H1 (cell line): ENCODE results near the gene FAM163A. TPM values are rescaled to one million over a fixed set of nuclear protein-coding genes. Genes with fewer than 3 reads are reported as not detected.

Experiments used
- CTCF ChIA-PET: fragments of 300-600 bp; sonication (Branson Sonifier 250); formaldehyde crosslinking; loops from one replicate; lab custom pipeline; 2021; ENCODE audit not compliant: partially characterized antibody; lab: Charles Lee
- POLR2A ChIA-PET: fragments of 300-600 bp; sonication (Branson Sonifier 250); formaldehyde crosslinking; loops from one replicate; lab custom pipeline; 2021; ENCODE audit warnings: inconsistent platforms; ENCODE audit not compliant: partially characterized antibody; lab: Charles Lee
- DNase-seq, 2 experiments: peaks; one replicate each; pipeline versions ENCODE4 v3.0.0 to v3.0.0-alpha.2; 2010 to 2022; ENCODE audit warnings: low spot score in 2 of 2, low read depth in 1 of 2, mixed read lengths in 1 of 2
- FAIRE-seq: peaks from 2 replicates; lab custom pipeline; 2011; peaks lifted over from hg19 to GRCh38; lab: Jason Lieb, UNC
- H2AFZ ChIP-seq: 2 replicates; pipeline ENCODE4 v1.8.1; 2012; ENCODE audit warnings: low read length, inconsistent platforms
- H2AK5ac ChIP-seq: 2 replicates; pipeline ENCODE4 v1.6.1; 2013; ENCODE audit warnings: low read depth, low read length
- H2BK120ac ChIP-seq: replicated peaks from 2 replicates; pipeline ENCODE3; 2013; ENCODE audit warnings: low read depth, low read length, inconsistent platforms
- H2BK12ac ChIP-seq: 2 replicates; pipeline ENCODE4 v1.6.1; 2013; ENCODE audit warnings: low read depth, low read length
- H2BK15ac ChIP-seq: 2 replicates; pipeline ENCODE4 v1.6.1; 2013; ENCODE audit warnings: low read length
- H2BK20ac ChIP-seq: 2 replicates; pipeline ENCODE4 v1.6.1; 2013; ENCODE audit warnings: low read length
- H2BK5ac ChIP-seq: 2 replicates; pipeline ENCODE4 v1.6.1; 2013; ENCODE audit warnings: low read depth, low read length
- H3K14ac ChIP-seq: 2 replicates; pipeline ENCODE4 v1.6.1; 2013; ENCODE audit warnings: inconsistent platforms; ENCODE audit not compliant: insufficient read length
- H3K18ac ChIP-seq: 2 replicates; pipeline ENCODE4 v1.6.1; 2013; ENCODE audit warnings: low read length; ENCODE audit errors: extremely low read depth
- H3K23ac ChIP-seq: 2 replicates; pipeline ENCODE4 v1.6.1; 2013; ENCODE audit warnings: inconsistent platforms; ENCODE audit not compliant: insufficient read length
- H3K23me2 ChIP-seq: 2 replicates; pipeline ENCODE4 v1.6.1; 2013; ENCODE audit warnings: low read depth, low read length
- H3K27ac ChIP-seq: 2 replicates; pipeline ENCODE4 v1.6.1; 2011; ENCODE audit warnings: low read depth, low read length, inconsistent platforms
- H3K27me3 ChIP-seq, 4 experiments: replicated peaks in 1 of 4; 1 replicate in 1 of 4; 2 replicates in 3 of 4; pipeline versions ENCODE4 v1.6.1 to v1.8.1; 2011 to 2013; ENCODE audit warnings: low read length in 3 of 4, mild to moderate bottlenecking in 3 of 4, inconsistent platforms in 2 of 4, mixed read lengths in 2 of 4, moderate library complexity in 1 of 4; ENCODE audit not compliant: control insufficient read depth in 3 of 4, insufficient read depth in 3 of 4; ENCODE audit errors: extremely low read depth in 1 of 4
- H3K36me3 ChIP-seq, 4 experiments: 2 replicates each; pipeline versions ENCODE4 v1.6.1 to v1.8.1; 2011 to 2013; ENCODE audit warnings: mild to moderate bottlenecking in 4 of 4, low read length in 3 of 4, moderate library complexity in 2 of 4, control low read depth in 1 of 4, inconsistent platforms in 1 of 4; ENCODE audit not compliant: insufficient read depth in 4 of 4, control insufficient read depth in 2 of 4
- H3K4ac ChIP-seq: replicated peaks from 2 replicates; pipeline ENCODE3; 2013; ENCODE audit warnings: low read length, low read depth, mixed read lengths, inconsistent platforms; ENCODE audit not compliant: insufficient read length
- H3K4me1 ChIP-seq, 4 experiments: replicated peaks in 1 of 4; 1 replicate in 1 of 4; 2 replicates in 3 of 4; pipeline versions ENCODE4 v1.6.1 to v1.8.1; 2011 to 2013; ENCODE audit warnings: low read length in 3 of 4, inconsistent platforms in 2 of 4, mixed read lengths in 1 of 4; ENCODE audit not compliant: insufficient read depth in 4 of 4, control insufficient read depth in 3 of 4
- H3K4me2 ChIP-seq, 2 experiments: 2 replicates each; pipeline versions ENCODE4 v1.6.1 to v1.8.1; 2011 to 2013; ENCODE audit warnings: low read depth in 2 of 2, low read length in 2 of 2, control low read depth in 1 of 2, inconsistent platforms in 1 of 2, mild to moderate bottlenecking in 1 of 2; ENCODE audit not compliant: insufficient read depth in 1 of 2
- H3K4me3 ChIP-seq, 4 experiments: fragments of 200-600, 300-600 bp in 1 of 4; sonication (generic), shearing (Covaris generic), sonication (Bioruptor Twin) in 1 of 4; 2 replicates each; pipeline versions ENCODE4 v1.5.1 to v1.8.1; 2011 to 2016; ENCODE audit warnings: low read length in 4 of 4, low read depth in 3 of 4, control low read depth in 2 of 4, inconsistent platforms in 2 of 4, mild to moderate bottlenecking in 2 of 4, mixed read lengths in 1 of 4, moderate library complexity in 1 of 4; ENCODE audit not compliant: insufficient read depth in 2 of 4; ENCODE audit errors: extremely low read depth in 1 of 4
- H3K56ac ChIP-seq: replicated peaks from 2 replicates; pipeline ENCODE3; 2013; ENCODE audit warnings: low read depth, mild to moderate bottlenecking, mixed read lengths, low read length, inconsistent platforms; ENCODE audit not compliant: insufficient read length
- H3K79me1 ChIP-seq: 2 replicates; pipeline ENCODE4 v1.6.1; 2013; ENCODE audit warnings: low read depth, low read length, control low read depth
- H3K79me2 ChIP-seq, 2 experiments: 2 replicates each; pipeline versions ENCODE4 v1.6.1 to v1.8.1; 2012 to 2013; ENCODE audit warnings: low read length in 2 of 2, mild to moderate bottlenecking in 2 of 2, inconsistent platforms in 1 of 2; ENCODE audit not compliant: insufficient read depth in 2 of 2, control insufficient read depth in 1 of 2
- H3K9ac ChIP-seq, 4 experiments: replicated peaks in 1 of 4; 1 replicate in 1 of 4; 2 replicates in 3 of 4; pipeline versions ENCODE4 v1.6.1 to v1.8.1; 2011 to 2013; ENCODE audit warnings: low read depth in 3 of 4, low read length in 3 of 4, control low read depth in 2 of 4, mild to moderate bottlenecking in 2 of 4, moderate library complexity in 2 of 4, inconsistent platforms in 1 of 4; ENCODE audit errors: extremely low read depth in 1 of 4
- H3K9me3 ChIP-seq, 2 experiments: 2 replicates each; pipeline versions ENCODE4 v1.6.1 to v1.8.1; 2012 to 2013; ENCODE audit warnings: mild to moderate bottlenecking in 2 of 2, moderate library complexity in 2 of 2, control low read depth in 1 of 2, inconsistent platforms in 1 of 2, low read depth in 1 of 2, low read length in 1 of 2, mixed read lengths in 1 of 2; ENCODE audit not compliant: insufficient read depth in 2 of 2
- H4K20me1 ChIP-seq, 2 experiments: replicated peaks in 1 of 2; 2 replicates each; pipeline versions ENCODE3 to v1.8.1; 2011 to 2013; ENCODE audit warnings: inconsistent platforms in 2 of 2, low read length in 2 of 2, mild to moderate bottlenecking in 1 of 2; ENCODE audit not compliant: insufficient read depth in 2 of 2, control insufficient read depth in 1 of 2
- H4K5ac ChIP-seq: 2 replicates; pipeline ENCODE4 v1.6.1; 2013; ENCODE audit warnings: low read length, low read depth, mixed read lengths, inconsistent platforms; ENCODE audit not compliant: insufficient read length
- H4K8ac ChIP-seq: 2 replicates; pipeline ENCODE4 v1.8.0; 2013; ENCODE audit warnings: mild to moderate bottlenecking, moderate library complexity, low read length, inconsistent platforms; ENCODE audit not compliant: insufficient read depth; ENCODE audit errors: extremely low read depth
- H4K91ac ChIP-seq: replicated peaks from 2 replicates; pipeline ENCODE3; 2013; ENCODE audit warnings: low read length, mixed read lengths, inconsistent platforms; ENCODE audit not compliant: insufficient read length
- CTCF ChIP-seq, 3 experiments: IDR thresholded peaks; 1 replicate in 2 of 3; 2 replicates in 1 of 3; pipeline versions ENCODE4 v1.5.1 to v1.6.1; 2011; ENCODE audit warnings: low read length in 3 of 3, mild to moderate bottlenecking in 3 of 3, inconsistent platforms in 2 of 3, low read depth in 1 of 3, moderate library complexity in 1 of 3; ENCODE audit not compliant: insufficient read depth in 1 of 3; ENCODE audit errors: control extremely low read depth in 1 of 3
- JUN ChIP-seq: IDR thresholded peaks from 2 replicates; pipeline ENCODE4 v1.6.1; 2011; ENCODE audit warnings: low read depth, mild to moderate bottlenecking, improper control_type of control experiment, low read length
- POLR2AphosphoS5 ChIP-seq: IDR thresholded peaks from 2 replicates; pipeline ENCODE4 v1.6.1; 2011; ENCODE audit warnings: low read depth, low read length
- RAD21 ChIP-seq, 2 experiments: IDR thresholded peaks in 1 of 2; conservative IDR thresholded peaks in 1 of 2; 2 replicates each; pipeline ENCODE4 v1.6.1; 2011; ENCODE audit warnings: low read depth in 2 of 2, low read length in 2 of 2, improper control_type of control experiment in 1 of 2, inconsistent platforms in 1 of 2, mild to moderate bottlenecking in 1 of 2, moderate library complexity in 1 of 2
- RNF2 ChIP-seq: fragments of 200-900, 300-1000 bp; sonication (generic); IDR thresholded peaks from 2 replicates; pipeline ENCODE4 v1.7.1; 2016; ENCODE audit warnings: borderline replicate concordance, low read depth, mild to moderate bottlenecking, antibody characterized with exemption, low read length; ENCODE audit not compliant: poor library complexity, severe bottlenecking; ENCODE audit errors: missing control alignments
- SP1 ChIP-seq: IDR thresholded peaks from 2 replicates; pipeline ENCODE4 v1.6.1; 2011; ENCODE audit warnings: low read depth, low read length
- WGBS, 2 experiments: shearing (Covaris generic) in 1 of 2; methylation state at CpG; one replicate each; pipeline versions ENCODE4 v1.1.6 to v1.1.7; 2013 to 2015; ENCODE audit warnings: low lambda C conversion rate in 2 of 2, mixed read lengths in 2 of 2, inconsistent platforms in 1 of 2, low coverage in 1 of 2, missing lambda C conversion rate in 1 of 2; ENCODE audit not compliant: insufficient replicate concordance in 2 of 2, insufficient coverage in 1 of 2, insufficient read length in 1 of 2; ENCODE audit errors: extremely low coverage in 1 of 2, missing lambda C conversion rate in 1 of 2; 5-methylcytosine and 5-hydroxymethylcytosine counted together
- polyA plus RNA-seq, 7 experiments: library from polyadenylated mRNA; depleted of rRNA in 3 of 7; stranded (reverse) in 5 of 7; unstranded in 2 of 7; fragments of >200 nt in 5 of 7; fragments of 200-250 nt in 2 of 7; gene quantifications; 1 replicate in 5 of 7; 2 replicates in 1 of 7; 4 replicates in 1 of 7; pipeline versions ENCODE4 v1.2.1 to v1.2.3, GENCODE V29; 2011 to 2013; ENCODE audit warnings: missing spikeins in 2 of 7, mixed read lengths in 2 of 7
- total RNA-seq: library from RNA; stranded (reverse); fragmentation: NEBNext Ultra II Directional; extraction: Animal tissue kit (Norgen Biotek cat#: 25700); gene quantifications from 2 replicates; pipeline ENCODE4 v1.2.1, GENCODE V29; 2021

Gene FAM163A
- total and polyA plus RNA-seq, 2 of the 8 experiments (the other 6 are each of a cell fraction or from before 2014, with no cell fraction given), result 0.13 to 0.18 TPM

- H4K20me1 ChIP-seq, result no peaks in the 10 kb centered on the region
- H2BK120ac ChIP-seq, result no peak overlapping the region
- DNase-seq, result peak in 1 of 2 experiments; percentile 63
- H4K91ac ChIP-seq, result no peak overlapping the region
- H3K14ac ChIP-seq, result no peak overlapping the region
- H4K8ac ChIP-seq, result no peak overlapping the region
- no peaks in the 10 kb centered on the region for H3K4me1 ChIP-seq
- no peaks in the 10 kb centered on the region for H3K36me3 ChIP-seq
- H2AFZ ChIP-seq, result peak overlapping the region; percentile 75; the same call in 1 of the 2 replicates
- no peaks in the 10 kb centered on the region for H3K23me2 ChIP-seq
- no peak overlapping the region for H2BK20ac ChIP-seq
- 17% methylated on average over 3 of the region's 3 CpGs; no CpG with 5 or more reads in 1 of the 2 experiments for WGBS, 2 experiments
- no peaks in the 10 kb centered on the region for H3K27me3 ChIP-seq
- H3K4me3 ChIP-seq, result no peak overlapping the region
- H4K5ac ChIP-seq, result no peak overlapping the region
- H3K56ac ChIP-seq, result no peak overlapping the region
- H2BK12ac ChIP-seq, result no peak overlapping the region
- H3K9me3 ChIP-seq, result no peaks in the 10 kb centered on the region
- H3K23ac ChIP-seq, result no peak overlapping the region
- TF ChIP-seq POLR2AphosphoS5, result no peak
- TF ChIP-seq RAD21 (IDR thresholded peaks at IDR 0.05 in 1 of 2, conservative IDR thresholded peaks at IDR 0.05 in 1 of 2; ENCODE audit: low read depth in 2 of 2, low read length in 2 of 2), result peak; percentile 95 to 96
- TF ChIP-seq JUN, result no peak
- no peak for TF ChIP-seq SP1
- no peak for TF ChIP-seq RNF2
- TF ChIP-seq CTCF (IDR thresholded peaks at IDR 0.05; ENCODE audit: control extremely low read depth in 1 of 3, insufficient read depth in 1 of 3, low read depth in 1 of 3, low read length in 3 of 3), result peak in 2 of 3 experiments; percentile 68 to 85; a peak in 3 of 4 replicates
- TF ChIP-seq, all 59 proteins: peak for 2
- no peak overlapping the region for H2BK5ac ChIP-seq
- no peaks in the 10 kb centered on the region for H3K79me1 ChIP-seq
- ChIA-PET POLR2A (no interaction called here), CTCF (interaction anchor here (0.5 to 16.1 kb wide), 43 partner anchors 11 to 1669 kb away, joined by 3 to 595 read pairs (median 4); no protein-coding TSS in a partner anchor)
- peak; percentile 89 for FAIRE-seq
- peak overlapping the region in 1 of 4 experiments; percentile 33; a peak in 2 of 7 replicates for H3K9ac ChIP-seq
- no peaks in the 10 kb centered on the region for H3K79me2 ChIP-seq
- H3K27ac ChIP-seq, result no peak overlapping the region
- no peak overlapping the region for H3K4ac ChIP-seq
- H3K18ac ChIP-seq, result no peak overlapping the region
- no peak overlapping the region for H2AK5ac ChIP-seq
- H2BK15ac ChIP-seq, result no peak overlapping the region
- no peak overlapping the region for H3K4me2 ChIP-seq
Measured at GRCh38 chr1:179706339-179706941, 36.7 kb upstream of the FAM163A start.
